NT2/D1 (cell line): Measurements from ENCODE around the gene PRLHR.

Experiments used
- SUZ12 ChIP-seq: IDR thresholded peaks from 2 replicates; pipeline ENCODE4 v1.6.1; 2011; ENCODE audit not compliant: insufficient read length, insufficient read depth; ENCODE audit errors: extremely low read depth
- YY1 ChIP-seq: IDR thresholded peaks from 2 replicates; pipeline ENCODE4 v1.6.1; 2011; ENCODE audit not compliant: insufficient read length, insufficient read depth

DNA sequence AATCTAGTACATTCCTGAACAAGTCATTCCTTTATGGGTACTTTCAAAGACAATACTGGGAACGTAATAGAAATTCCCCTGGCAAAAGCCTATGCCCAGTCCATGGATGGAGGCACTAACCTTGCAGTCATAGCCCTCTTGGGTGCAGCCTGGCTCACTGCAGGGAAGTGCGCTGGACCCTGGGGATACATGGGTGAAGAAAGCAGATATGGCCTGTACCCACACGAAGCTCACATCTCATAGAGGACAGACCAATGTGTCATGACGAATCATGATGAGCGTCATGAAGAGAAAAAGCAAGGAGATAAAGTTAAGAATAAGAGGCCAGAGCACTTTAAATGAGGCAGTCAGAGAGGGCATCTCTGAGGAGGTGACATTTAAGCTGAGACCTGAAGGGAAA is 11.8 kb downstream of the PRLHR start:
- TF ChIP-seq YY1, result no peak
- TF ChIP-seq SUZ12, result no peak
